ENCODE data around the gene ANXA5. TPM values are rescaled to one million over a fixed set of nuclear protein-coding genes. Genes with fewer than 3 reads are reported as not detected.
A peak's percentile ranks its signal among the peaks of the same experiment; 100 is the strongest.

ANXA5 gene
- total and polyA plus RNA-seq, 2 of the 4 experiments (the other 2 are of a cell fraction), result 780 to 1,448 TPM

- Histone ChIP-seq H2BK15ac (ENCODE audit: low read depth, low read length) (peak overlapping the region; percentile 90), H4K5ac (ENCODE audit: low read depth, low read length) (peak overlapping the region; percentile 32), H4K8ac (ENCODE audit: low read depth in 2 of 2, low read length in 2 of 2) (peak overlapping the region; percentile 50 to 87), H3K4me3 (ENCODE audit: insufficient read depth, low read depth, low read length) (no peak overlapping the region), H2BK5ac (ENCODE audit: low read depth, low read length, poor library complexity, severe bottlenecking) (peak overlapping the region; percentile 80), H3K14ac (replicated peaks; ENCODE audit: low read depth, low read length) (peak overlapping the region; percentile 51; the same call in 1 of the 2 replicates), H3K79me1 (ENCODE audit: low read depth in 1 of 2, low read length in 2 of 2) (peaks cover 2 to 7% of the 10 kb centered on the region in 2 experiments; a peak in 3 of 4 replicates), H3K4ac (ENCODE audit: low read depth, low read length) (peak overlapping the region; percentile 85), H2AFZ (replicated peaks; ENCODE audit: low read length, poor library complexity) (peak overlapping the region; percentile 78), H3K18ac (ENCODE audit: low read depth, low read length) (peak overlapping the region; percentile 43), H2AK9ac (replicated peaks; ENCODE audit: low read depth, low read length, poor library complexity) (peak overlapping the region; percentile 8), H3K23ac (ENCODE audit: low read depth, low read length) (peak overlapping the region; percentile 90), H2BK120ac (ENCODE audit: low read depth, low read length) (peak overlapping the region; percentile 93), H3K9ac (ENCODE audit: low read depth, low read length) (peak overlapping the region; percentile 17; the same call in 1 of the 2 replicates), H3K9me1 (ENCODE audit: insufficient read depth, low read length) (peaks cover 6% of the 10 kb centered on the region; the same call in 1 of the 2 replicates), H3K9me3 (ENCODE audit: control insufficient read depth, insufficient read depth, low read length) (no peaks in the 10 kb centered on the region), H3K27me3 (ENCODE audit: control insufficient read depth, insufficient read depth, low read length) (no peaks in the 10 kb centered on the region), H4K20me1 (ENCODE audit: insufficient read depth, low read length) (no peaks in the 10 kb centered on the region), H4K91ac (ENCODE audit: insufficient read depth, low read depth, low read length) (peak overlapping the region; percentile 89), H3K56ac (ENCODE audit: extremely low read depth, insufficient read depth, low read length) (peak overlapping the region; percentile 67), H2AK5ac (ENCODE audit: low read depth, low read length) (peak overlapping the region; percentile 83), H3K27ac (ENCODE audit: insufficient read depth, low read length) (peak overlapping the region; percentile 74), H2BK20ac (ENCODE audit: low read depth, low read length) (peak overlapping the region; percentile 94), H3K36me3 (ENCODE audit: control insufficient read depth, insufficient read depth, low read length) (no peaks in the 10 kb centered on the region), H3K4me2 (ENCODE audit: low read depth, low read length) (peak overlapping the region; percentile 24), H3K4me1 (ENCODE audit: control insufficient read depth, insufficient read depth, low read length) (peaks cover 5% of the 10 kb centered on the region; the same call in 1 of the 2 replicates)
- no TSS peak for BruUV-seq (replicated peaks)
- no peak for DNase-seq
- ATAC-seq (ENCODE audit: low read depth), result peak; percentile 4; the same call in 1 of the 2 replicates
- intact Hi-C loops (cut with micrococcal nuclease) (no loop called here), in situ Hi-C loops (cut with MboI; ENCODE audit: low sequenced_read_pairs) (no loop called here), dilution Hi-C loops (cut with HindIII; ENCODE audit: low sequenced_read_pairs, unreplicated experiment) (no loop called here)
- WGBS, 2 experiments (ENCODE audit: extremely low coverage in 2 of 2, insufficient read length in 1 of 2), result 52% methylated on average over 2 of the region's 7 CpGs; no CpG with 5 or more reads in 1 of the 2 experiments
- TF ChIP-seq FOS (IDR thresholded peaks at IDR 0.05; ENCODE audit: low read depth, low read length), result no peak
- ChIA-PET CTCF (interaction anchor here (0.8 to 1.6 kb wide), 2 partner anchors 25 to 239 kb away, joined by 3 to 4 read pairs; no protein-coding TSS in a partner anchor), POLR2A (ENCODE audit: unreplicated experiment) (interaction anchor here (0.7 to 1.2 kb wide), 2 partner anchors 16 to 26 kb away, joined by 3 to 6 read pairs; no protein-coding TSS in a partner anchor)
Measured at GRCh38 chr4:121712001-121712651, 15.3 kb upstream of the ANXA5 start.
